AG10803 (cell line): ENCODE results near the gene RAC3.

ENCODE experiments used
- DNase-seq: peaks from one replicate; pipeline ENCODE4 v3.0.0; 2010; ENCODE audit warnings: low read depth
- H3K4me3 ChIP-seq: 2 replicates; pipeline ENCODE4 v1.5.1; 2011; ENCODE audit warnings: mild to moderate bottlenecking, low read length, control low read depth
- TF ChIP-seq, protein P1 (sequence below): conservative IDR thresholded peaks from 2 replicates; pipeline ENCODE4 v1.5.1; 2011; ENCODE audit warnings: mild to moderate bottlenecking, low read length, control low read depth, inconsistent platforms

RAC3 gene

GRCh38 chr17:82055023-82055964, 23.8 kb downstream of the RAC3 start:
- no peak overlapping the region for H3K4me3 ChIP-seq
- DNase-seq: no peak
- TF ChIP-seq, protein P1, sequence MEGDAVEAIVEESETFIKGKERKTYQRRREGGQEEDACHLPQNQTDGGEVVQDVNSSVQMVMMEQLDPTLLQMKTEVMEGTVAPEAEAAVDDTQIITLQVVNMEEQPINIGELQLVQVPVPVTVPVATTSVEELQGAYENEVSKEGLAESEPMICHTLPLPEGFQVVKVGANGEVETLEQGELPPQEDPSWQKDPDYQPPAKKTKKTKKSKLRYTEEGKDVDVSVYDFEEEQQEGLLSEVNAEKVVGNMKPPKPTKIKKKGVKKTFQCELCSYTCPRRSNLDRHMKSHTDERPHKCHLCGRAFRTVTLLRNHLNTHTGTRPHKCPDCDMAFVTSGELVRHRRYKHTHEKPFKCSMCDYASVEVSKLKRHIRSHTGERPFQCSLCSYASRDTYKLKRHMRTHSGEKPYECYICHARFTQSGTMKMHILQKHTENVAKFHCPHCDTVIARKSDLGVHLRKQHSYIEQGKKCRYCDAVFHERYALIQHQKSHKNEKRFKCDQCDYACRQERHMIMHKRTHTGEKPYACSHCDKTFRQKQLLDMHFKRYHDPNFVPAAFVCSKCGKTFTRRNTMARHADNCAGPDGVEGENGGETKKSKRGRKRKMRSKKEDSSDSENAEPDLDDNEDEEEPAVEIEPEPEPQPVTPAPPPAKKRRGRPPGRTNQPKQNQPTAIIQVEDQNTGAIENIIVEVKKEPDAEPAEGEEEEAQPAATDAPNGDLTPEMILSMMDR: no peak

DNA sequence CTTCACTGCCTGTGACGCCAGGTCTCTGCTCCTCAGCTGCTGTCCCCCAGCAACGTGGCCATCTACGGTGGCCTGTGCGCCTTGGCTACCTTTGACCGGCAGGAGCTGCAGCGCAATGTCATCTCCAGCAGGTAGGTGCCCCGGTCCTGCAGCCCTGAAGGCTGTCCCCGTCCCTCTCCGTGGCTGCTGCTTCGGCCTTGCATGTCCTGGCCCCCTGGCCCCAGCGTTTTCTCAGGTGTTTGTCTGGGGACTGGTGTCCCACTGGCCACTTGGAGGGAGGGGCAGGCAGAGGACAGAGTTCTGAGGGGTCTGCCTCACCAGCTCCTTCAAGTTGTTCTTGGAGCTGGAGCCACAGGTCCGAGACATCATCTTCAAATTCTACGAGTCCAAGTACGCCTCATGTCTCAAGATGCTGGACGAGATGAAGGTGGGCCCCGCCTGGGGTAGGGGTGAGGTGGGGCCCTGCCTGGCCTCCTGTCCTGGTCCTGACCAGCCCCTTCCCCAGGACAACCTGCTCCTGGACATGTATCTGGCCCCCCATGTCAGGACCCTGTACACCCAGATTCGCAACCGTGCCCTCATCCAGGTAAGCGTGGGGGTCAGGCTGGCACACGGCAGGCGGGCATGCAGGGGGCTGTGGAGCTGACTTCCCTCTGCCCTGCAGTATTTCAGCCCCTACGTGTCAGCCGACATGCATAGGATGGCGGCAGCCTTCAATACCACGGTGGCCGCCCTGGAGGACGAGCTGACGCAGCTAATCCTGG, 24.7 kb downstream of the RAC3 start:
- TF ChIP-seq, protein P1: no peak
- H3K4me3 ChIP-seq: no peak overlapping the region
- no peak for DNase-seq

GRCh38 chr17:82056729-82057621, 25.5 kb downstream of the RAC3 start:
- TF ChIP-seq, protein P1: no peak
- no peak overlapping the region for H3K4me3 ChIP-seq
- DNase-seq: no peak

DNA sequence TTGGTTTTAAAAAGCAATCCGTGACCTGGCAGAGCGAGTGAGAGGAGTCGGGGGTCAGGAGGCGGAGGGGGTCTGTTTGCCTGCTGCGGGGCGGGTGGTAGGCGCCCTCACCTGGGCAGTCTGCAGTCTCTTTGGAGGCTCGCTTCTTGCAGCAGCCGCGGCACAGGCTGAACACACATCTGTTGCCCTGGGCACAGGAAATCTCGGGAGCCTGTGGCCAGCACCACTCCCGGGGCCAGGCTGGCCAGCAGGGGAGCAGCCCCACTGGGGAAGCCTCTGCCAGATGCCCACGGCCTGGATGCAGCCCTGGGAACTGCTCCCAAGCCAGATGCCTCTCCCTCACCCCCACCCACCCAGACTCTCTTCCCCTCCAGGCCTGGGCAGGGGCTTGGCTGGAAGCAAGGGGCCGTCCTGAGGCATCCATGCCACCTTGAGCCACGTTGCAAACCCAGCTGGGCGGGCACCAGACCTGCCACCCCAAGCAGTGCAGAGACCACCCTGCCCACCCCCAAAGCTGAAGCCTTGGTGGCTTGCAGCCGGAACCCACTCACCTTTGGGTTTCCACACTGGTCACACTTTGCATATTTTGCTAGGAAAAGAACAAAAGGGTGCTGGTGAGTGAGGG, 26.9 kb downstream of the RAC3 start:
- TF ChIP-seq, protein P1: no peak
- no peak overlapping the region for H3K4me3 ChIP-seq
- DNase-seq: no peak

GRCh38 chr17:82058855-82059249, 27.4 kb downstream of the RAC3 start:
- TF ChIP-seq, protein P1: no peak
- no peak for DNase-seq
- H3K4me3 ChIP-seq: no peak overlapping the region

GRCh38 chr17:82059272-82060000, 28.0 kb downstream of the RAC3 start:
- no peak for DNase-seq
- TF ChIP-seq, protein P1: no peak
- H3K4me3 ChIP-seq: no peak overlapping the region
